HepG2 (cell line): ENCODE results near the gene TPX2. TPM values are rescaled to one million over a fixed set of nuclear protein-coding genes. Genes with fewer than 3 reads are reported as not detected.

Experiments used
- BCL3 ChIP-seq: sonication (generic); formaldehyde crosslinking; IDR thresholded peaks from 2 replicates; pipeline ENCODE4 v1.5.1; 2020; ENCODE audit warnings: mild to moderate bottlenecking, missing genetic modification reagents, moderate library complexity
- CSRNP1 ChIP-seq: sonication (generic); formaldehyde crosslinking; IDR thresholded peaks from 2 replicates; pipeline ENCODE4 v1.8.1; 2023; ENCODE audit warnings: mild to moderate bottlenecking, missing genetic modification reagents
- FOXP1 ChIP-seq, 2 experiments: fragments of 450-650 bp in 1 of 2; IDR thresholded peaks; 2 replicates each; pipeline ENCODE4 v1.6.1; 2017 to 2018; ENCODE audit warnings: antibody characterized with exemption in 1 of 2
- PAX8 ChIP-seq: sonication (generic); formaldehyde crosslinking; IDR thresholded peaks from 2 replicates; pipeline ENCODE4 v1.8.0; 2022; ENCODE audit warnings: mild to moderate bottlenecking, missing genetic modification reagents, borderline replicate concordance
- RBM39 ChIP-seq: fragments of 200-400 bp; formaldehyde crosslinking; IDR thresholded peaks from one replicate; pipeline ENCODE4 v1.6.1; 2018; ENCODE audit warnings: antibody characterized with exemption, mild to moderate bottlenecking, low read depth, low read length; ENCODE audit not compliant: poor library complexity, severe bottlenecking
- RXRB ChIP-seq: IDR thresholded peaks from 2 replicates; pipeline ENCODE4 v1.6.1; 2016; ENCODE audit warnings: borderline replicate concordance, missing genetic modification reagents, missing compliant biosample characterization
- SRSF9 ChIP-seq: fragments of 200-400 bp; formaldehyde crosslinking; IDR thresholded peaks from 2 replicates; pipeline ENCODE4 v1.6.1; 2018; ENCODE audit warnings: borderline replicate concordance, mild to moderate bottlenecking, low read depth, low read length; ENCODE audit not compliant: insufficient read depth, poor library complexity, severe bottlenecking
- ZNF281 ChIP-seq: sonication (generic); formaldehyde crosslinking; IDR thresholded peaks from 2 replicates; pipeline ENCODE4 v1.4.0; 2020; ENCODE audit warnings: missing genetic modification reagents, borderline replicate concordance
- ZNF30 ChIP-seq: sonication (generic); formaldehyde crosslinking; IDR thresholded peaks from 2 replicates; pipeline ENCODE4 v1.5.0; 2020; ENCODE audit warnings: mild to moderate bottlenecking, missing genetic modification reagents
- ZNF318 ChIP-seq: sonication (generic); formaldehyde crosslinking; IDR thresholded peaks from 2 replicates; pipeline ENCODE4 v1.4.0; 2020; ENCODE audit warnings: mild to moderate bottlenecking, missing genetic modification reagents
- ZNF775 ChIP-seq: sonication (generic); formaldehyde crosslinking; IDR thresholded peaks from 2 replicates; pipeline ENCODE4 v1.4.0; 2020; ENCODE audit warnings: missing genetic modification reagents, mild to moderate bottlenecking, moderate library complexity, borderline replicate concordance
- polyA plus RNA-seq, 8 experiments: library from polyadenylated mRNA; depleted of rRNA in 3 of 8; stranded (reverse) in 7 of 8; unstranded in 1 of 8; fragments of >200 nt; fragmentation: Illumina TruSeq in 4 of 8; extraction: Trizol in 4 of 8; gene quantifications; 2 replicates each; pipeline versions ENCODE4 v1.2.1 to v1.2.3, GENCODE V29; 2011 to 2016; ENCODE audit warnings: low read depth in 4 of 8, missing spikeins in 1 of 8, mixed read lengths in 1 of 8; ENCODE audit not compliant: insufficient read depth in 1 of 8
- total RNA-seq, 5 experiments: library from RNA; depleted of rRNA; stranded (reverse); fragments of >200 nt; fragmentation: Illumina TruSeq; extraction: Trizol; gene quantifications; 2 replicates each; pipeline ENCODE4 v1.2.3, GENCODE V29; 2016; ENCODE audit warnings: low read depth in 1 of 5

TPX2 gene
- total and polyA plus RNA-seq, 2 of the 13 experiments (the other 11 are each of a cell fraction or from before 2014, with no cell fraction given): 34.3 to 124 TPM

GRCh38 chr20:31695849-31696804 is 43.0 kb upstream of the TPX2 start (continued):
- TF ChIP-seq RXRB (CRISPR knock-in tag) (peak; percentile 100), ZNF30 (CRISPR knock-in tag) (no peak), SRSF9 (no peak), ZNF281 (CRISPR knock-in tag) (peak; percentile 89), ZNF775 (CRISPR knock-in tag) (no peak), RBM39 (no peak), PAX8 (no peak), BCL3 (CRISPR knock-in tag) (peak; percentile 74; the same call in 1 of the 2 replicates), ZNF318 (CRISPR knock-in tag) (no peak), CSRNP1 (CRISPR knock-in tag) (peak; percentile 91), FOXP1 (IDR thresholded peaks at IDR 0.05) (peak; percentile 71), FOXP1 (CRISPR knock-in tag; IDR thresholded peaks at IDR 0.05) (peak; percentile 97)
